SU-DHL-6 (cell line): Measurements from ENCODE around the gene RPH3AL.

Experiments used
- H2AFZ ChIP-seq: fragments of 200-600 bp; sonication (generic); 2 replicates; pipeline ENCODE4 v1.6.1; 2014; ENCODE audit warnings: low read depth, mild to moderate bottlenecking, moderate library complexity, mixed read lengths, antibody characterized with exemption, low read length; ENCODE audit not compliant: severe bottlenecking
- H3F3A ChIP-seq: fragments of 200-600 bp; shearing (Covaris generic); 2 replicates; pipeline ENCODE4 v1.6.0; 2016; ENCODE audit warnings: antibody characterized with exemption, mild to moderate bottlenecking; ENCODE audit not compliant: insufficient read depth
- H3K27ac ChIP-seq: fragments of 200-600 bp; sonication (generic); 2 replicates; pipeline ENCODE4 v1.5.1; 2016; ENCODE audit warnings: low read depth, mild to moderate bottlenecking, low read length, moderate library complexity, mixed read lengths
- H3K27me3 ChIP-seq: fragments of 200-600 bp; sonication (generic), shearing (Covaris generic); 2 replicates; pipeline ENCODE4 v1.6.0; 2014; ENCODE audit warnings: mild to moderate bottlenecking, low read length
- H3K36me3 ChIP-seq: fragments of 200-600 bp; sonication (generic); 2 replicates; pipeline ENCODE4 v1.6.1; 2014; ENCODE audit warnings: mild to moderate bottlenecking, low read length, mixed read lengths
- H3K4me2 ChIP-seq: fragments of 300-600, 200-600 bp; shearing (Covaris generic), sonication (generic); 2 replicates; pipeline ENCODE4 v1.6.0; 2014; ENCODE audit warnings: low read length, low read depth, mild to moderate bottlenecking; ENCODE audit not compliant: poor library complexity, severe bottlenecking
- H3K4me3 ChIP-seq: fragments of 200-600 bp; sonication (generic); 2 replicates; pipeline ENCODE4 v1.5.1; 2014; ENCODE audit warnings: antibody characterized with exemption, low read length, mild to moderate bottlenecking, mixed read lengths; ENCODE audit not compliant: insufficient read depth, poor library complexity, severe bottlenecking
- H3K79me2 ChIP-seq: fragments of 200-600 bp; sonication (generic); 2 replicates; pipeline ENCODE4 v1.6.1; 2014; ENCODE audit warnings: mild to moderate bottlenecking, low read length, moderate library complexity; ENCODE audit not compliant: insufficient read depth
- H3K9ac ChIP-seq: fragments of 200-600 bp; sonication (generic); 2 replicates; pipeline ENCODE4 v1.7.0; 2014; ENCODE audit warnings: mild to moderate bottlenecking, low read length
- H3K9me2 ChIP-seq: fragments of 200-600 bp; sonication (generic); replicated peaks from 2 replicates; pipeline ENCODE4 v1.6.1; 2014; ENCODE audit warnings: low read length; ENCODE audit not compliant: insufficient read depth
- H3K9me3 ChIP-seq: fragments of 200-600 bp; sonication (generic); 2 replicates; pipeline ENCODE4 v1.6.1; 2014; ENCODE audit warnings: low read length, mixed read lengths; ENCODE audit not compliant: insufficient read depth
- H4K20me1 ChIP-seq: fragments of 200-600 bp; sonication (generic); 2 replicates; pipeline ENCODE4 v1.6.1; 2014; ENCODE audit warnings: low read depth, mild to moderate bottlenecking, antibody characterized with exemption, low read length, moderate library complexity, mixed read lengths
- EZH2phosphoT487 ChIP-seq: fragments of 200-600 bp; sonication (generic), shearing (Covaris generic); conservative IDR thresholded peaks from 2 replicates; pipeline ENCODE4 v1.6.1; 2018; ENCODE audit warnings: mild to moderate bottlenecking, antibody characterized with exemption, low read length, moderate library complexity, mixed read lengths
- TF ChIP-seq, protein P1 (sequence below): fragments of 200-600 bp; sonication (generic); IDR thresholded peaks from one replicate; pipeline ENCODE4 v1.5.1; 2017; ENCODE audit warnings: antibody characterized with exemption, mild to moderate bottlenecking, low read length, moderate library complexity; ENCODE audit not compliant: insufficient read depth, poor library complexity, severe bottlenecking

Gene RPH3AL

DNA sequence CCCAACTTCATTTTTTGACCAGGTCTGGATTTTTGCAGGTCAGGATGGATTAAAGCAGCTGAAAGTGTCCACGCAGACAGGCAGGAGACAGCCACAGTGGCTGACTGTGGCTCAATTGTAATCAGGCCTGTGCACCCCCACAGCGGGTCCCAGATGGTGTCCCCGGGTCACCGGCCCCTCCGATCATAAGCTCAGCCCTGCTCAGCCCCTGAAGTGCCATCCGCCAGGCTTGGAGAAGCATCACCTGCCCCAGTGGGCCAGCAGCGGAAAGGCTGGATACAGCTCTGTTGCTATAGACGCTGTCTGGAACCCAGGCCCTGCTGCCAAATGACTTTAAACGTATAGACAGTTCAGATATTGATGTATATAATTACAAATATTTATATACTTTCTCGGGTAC is 60.6 kb downstream of the RPH3AL start:
- H4K20me1 ChIP-seq: no peaks in the 10 kb centered on the region
- H3F3A ChIP-seq: no peaks in the 10 kb centered on the region
- H3K9ac ChIP-seq: no peak overlapping the region
- no peak for TF ChIP-seq EZH2phosphoT487
- no peak overlapping the region for H3K27ac ChIP-seq
- no peaks in the 10 kb centered on the region for H3K9me2 ChIP-seq
- no peaks in the 10 kb centered on the region for H3K27me3 ChIP-seq
- no peak overlapping the region for H3K4me3 ChIP-seq
- no peaks in the 10 kb centered on the region for H3K9me3 ChIP-seq
- H3K79me2 ChIP-seq: no peaks in the 10 kb centered on the region
- no peak overlapping the region for H3K4me2 ChIP-seq
- no peaks in the 10 kb centered on the region for H3K36me3 ChIP-seq
- no peak overlapping the region for H2AFZ ChIP-seq

DNA sequence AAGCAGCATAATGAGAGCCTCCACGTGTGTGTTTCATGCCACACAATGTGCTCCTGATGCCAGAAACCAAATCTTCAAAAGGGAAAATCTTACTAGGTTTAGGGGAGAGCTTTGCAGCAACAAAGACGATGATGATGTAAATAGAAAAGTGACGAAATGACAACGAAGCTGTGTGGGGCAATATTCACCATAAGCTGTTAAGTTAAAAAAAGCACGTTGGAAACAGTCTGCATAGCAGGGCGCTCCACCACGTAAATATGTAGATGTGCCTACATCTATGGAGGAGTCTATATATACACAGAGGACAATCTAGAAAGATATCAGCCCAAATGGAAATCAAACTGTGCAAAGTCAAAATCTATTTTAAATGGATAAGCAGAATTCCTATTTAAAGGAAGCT is 61.0 kb downstream of the RPH3AL start:
- Histone ChIP-seq H3K36me3 (no peaks in the 10 kb centered on the region), H3K27ac (no peak overlapping the region), H4K20me1 (no peaks in the 10 kb centered on the region), H2AFZ (no peak overlapping the region), H3F3A (no peaks in the 10 kb centered on the region), H3K9ac (no peak overlapping the region), H3K4me3 (no peak overlapping the region), H3K4me2 (no peak overlapping the region), H3K27me3 (no peaks in the 10 kb centered on the region), H3K79me2 (no peaks in the 10 kb centered on the region), H3K9me2 (no peaks in the 10 kb centered on the region), H3K9me3 (no peaks in the 10 kb centered on the region)
- TF ChIP-seq EZH2phosphoT487: no peak
- TF ChIP-seq, protein P1, sequence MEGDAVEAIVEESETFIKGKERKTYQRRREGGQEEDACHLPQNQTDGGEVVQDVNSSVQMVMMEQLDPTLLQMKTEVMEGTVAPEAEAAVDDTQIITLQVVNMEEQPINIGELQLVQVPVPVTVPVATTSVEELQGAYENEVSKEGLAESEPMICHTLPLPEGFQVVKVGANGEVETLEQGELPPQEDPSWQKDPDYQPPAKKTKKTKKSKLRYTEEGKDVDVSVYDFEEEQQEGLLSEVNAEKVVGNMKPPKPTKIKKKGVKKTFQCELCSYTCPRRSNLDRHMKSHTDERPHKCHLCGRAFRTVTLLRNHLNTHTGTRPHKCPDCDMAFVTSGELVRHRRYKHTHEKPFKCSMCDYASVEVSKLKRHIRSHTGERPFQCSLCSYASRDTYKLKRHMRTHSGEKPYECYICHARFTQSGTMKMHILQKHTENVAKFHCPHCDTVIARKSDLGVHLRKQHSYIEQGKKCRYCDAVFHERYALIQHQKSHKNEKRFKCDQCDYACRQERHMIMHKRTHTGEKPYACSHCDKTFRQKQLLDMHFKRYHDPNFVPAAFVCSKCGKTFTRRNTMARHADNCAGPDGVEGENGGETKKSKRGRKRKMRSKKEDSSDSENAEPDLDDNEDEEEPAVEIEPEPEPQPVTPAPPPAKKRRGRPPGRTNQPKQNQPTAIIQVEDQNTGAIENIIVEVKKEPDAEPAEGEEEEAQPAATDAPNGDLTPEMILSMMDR: no peak

DNA sequence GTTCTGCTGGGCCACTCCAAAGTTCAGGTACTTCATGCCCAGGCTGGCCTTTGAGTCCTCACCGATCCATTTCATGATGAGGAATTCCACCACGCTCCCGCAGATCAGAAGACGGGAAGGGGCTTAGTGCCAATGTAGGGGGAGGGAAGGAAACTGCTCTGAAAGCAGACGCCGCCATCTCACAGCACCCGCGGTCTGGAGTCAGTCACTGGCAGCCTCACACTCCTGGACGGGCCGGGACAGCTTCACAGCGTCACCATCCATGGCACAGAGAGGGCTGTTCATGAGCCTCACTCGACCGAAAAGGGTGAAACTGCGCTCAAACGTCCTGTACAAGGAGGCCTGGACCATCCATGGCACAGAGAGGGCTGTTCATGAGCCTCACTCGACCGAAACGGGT is 62.0 kb downstream of the RPH3AL start:
- Histone ChIP-seq H2AFZ (no peak overlapping the region), H3K27ac (no peak overlapping the region), H3K27me3 (no peaks in the 10 kb centered on the region), H3K36me3 (no peaks in the 10 kb centered on the region), H3K4me3 (no peak overlapping the region), H3K9ac (no peak overlapping the region), H3K79me2 (no peaks in the 10 kb centered on the region), H3K9me2 (no peaks in the 10 kb centered on the region), H4K20me1 (no peaks in the 10 kb centered on the region), H3K4me2 (no peak overlapping the region), H3K9me3 (no peaks in the 10 kb centered on the region), H3F3A (no peaks in the 10 kb centered on the region)
- TF ChIP-seq, protein P1: no peak

DNA sequence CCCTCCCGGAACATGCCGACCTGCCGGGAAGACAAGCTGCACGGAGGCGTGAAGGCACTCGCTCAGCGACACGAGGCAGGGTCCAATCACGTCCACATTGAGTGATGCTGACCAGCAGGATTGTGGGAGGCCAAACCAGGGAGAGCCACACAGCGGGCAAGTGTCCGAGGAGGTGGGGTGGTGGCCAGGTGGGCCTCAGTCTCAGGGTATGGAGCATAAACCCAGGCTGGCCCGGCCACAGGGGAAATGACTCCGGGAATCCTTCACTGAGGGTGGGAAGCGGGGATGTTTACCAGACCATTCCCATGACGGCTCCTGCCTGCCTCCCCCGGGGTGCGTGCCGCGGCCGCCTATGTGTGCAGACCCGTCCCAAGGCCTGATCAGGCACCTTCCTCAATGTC is 62.5 kb downstream of the RPH3AL start:
- Histone ChIP-seq H3K4me3 (no peak overlapping the region), H3K4me2 (no peak overlapping the region), H3K9me3 (no peaks in the 10 kb centered on the region), H3K27ac (no peak overlapping the region), H3K36me3 (no peaks in the 10 kb centered on the region), H3F3A (no peaks in the 10 kb centered on the region), H3K9ac (no peak overlapping the region), H3K9me2 (no peaks in the 10 kb centered on the region), H2AFZ (no peak overlapping the region), H4K20me1 (no peaks in the 10 kb centered on the region), H3K27me3 (no peaks in the 10 kb centered on the region), H3K79me2 (no peaks in the 10 kb centered on the region)
- TF ChIP-seq, protein P1: no peak
- no peak for TF ChIP-seq EZH2phosphoT487
